HepG2 (cell line): ENCODE data around the gene NOSIP. TPM values are rescaled to one million over a fixed set of nuclear protein-coding genes. Genes with fewer than 3 reads are reported as not detected.
A peak's percentile ranks its signal among the peaks of the same experiment; 100 is the strongest.

Source experiments
- AHR ChIP-seq: IDR thresholded peaks from 2 replicates; pipeline ENCODE4 v1.6.1; 2018; ENCODE audit warnings: missing genetic modification reagents, missing compliant biosample characterization
- CBX1 ChIP-seq: IDR thresholded peaks from one replicate; pipeline ENCODE4 v1.6.1; 2016; ENCODE audit warnings: antibody characterized with exemption, low read depth
- DNMT1 ChIP-seq: sonication (generic); formaldehyde crosslinking; IDR thresholded peaks from 2 replicates; pipeline ENCODE4 v1.5.1; 2020; ENCODE audit warnings: mild to moderate bottlenecking, missing genetic modification reagents
- HOXA9 ChIP-seq: sonication (generic); formaldehyde crosslinking; IDR thresholded peaks from 2 replicates; pipeline ENCODE4 v1.8.1; 2022; ENCODE audit warnings: missing genetic modification reagents, mild to moderate bottlenecking, moderate library complexity, borderline replicate concordance
- KDM5A ChIP-seq: fragments of 200-600 bp; sonication (generic); IDR thresholded peaks from 2 replicates; pipeline ENCODE4 v1.7.0; 2018; ENCODE audit warnings: antibody characterized with exemption, mild to moderate bottlenecking, low read length, borderline replicate concordance
- NONO ChIP-seq, 2 experiments: fragments of 450-650 bp in 1 of 2; sonication (generic) in 1 of 2; formaldehyde crosslinking in 1 of 2; IDR thresholded peaks in 1 of 2; conservative IDR thresholded peaks in 1 of 2; 2 replicates each; pipeline versions ENCODE4 v1.6.1 to v1.8.0; 2017 to 2022; ENCODE audit warnings: mild to moderate bottlenecking in 1 of 2, missing genetic modification reagents in 1 of 2, moderate library complexity in 1 of 2
- ONECUT2 ChIP-seq: sonication (generic); formaldehyde crosslinking; IDR thresholded peaks from 2 replicates; pipeline ENCODE4 v1.4.0; 2020; ENCODE audit warnings: missing genetic modification reagents
- POLR2A ChIP-seq, 2 experiments: IDR thresholded peaks; 2 replicates each; pipeline ENCODE4 v1.6.1; 2011; ENCODE audit warnings: low read depth in 2 of 2, low read length in 2 of 2, mild to moderate bottlenecking in 1 of 2, moderate library complexity in 1 of 2; ENCODE audit not compliant: insufficient read depth in 1 of 2
- ZBTB1 ChIP-seq: sonication (generic); formaldehyde crosslinking; IDR thresholded peaks from 2 replicates; pipeline ENCODE4 v1.4.0; 2020; ENCODE audit warnings: missing genetic modification reagents, borderline replicate concordance
- ZNF143 ChIP-seq: sonication (generic); formaldehyde crosslinking; IDR thresholded peaks from 2 replicates; pipeline ENCODE4 v1.4.0; 2020; ENCODE audit warnings: missing genetic modification reagents
- ZNF484 ChIP-seq: sonication (generic); formaldehyde crosslinking; IDR thresholded peaks from 2 replicates; pipeline ENCODE4 v1.5.1; 2020; ENCODE audit warnings: mild to moderate bottlenecking, low read depth, missing genetic modification reagents, borderline replicate concordance
- ZNF703 ChIP-seq: sonication (generic); formaldehyde crosslinking; IDR thresholded peaks from 2 replicates; pipeline ENCODE4 v1.5.1; 2020; ENCODE audit warnings: missing genetic modification reagents, mild to moderate bottlenecking, moderate library complexity, borderline replicate concordance
- polyA plus RNA-seq, 8 experiments: library from polyadenylated mRNA; depleted of rRNA in 3 of 8; stranded (reverse) in 7 of 8; unstranded in 1 of 8; fragments of >200 nt; fragmentation: Illumina TruSeq in 4 of 8; extraction: Trizol in 4 of 8; gene quantifications; 2 replicates each; pipeline versions ENCODE4 v1.2.1 to v1.2.3, GENCODE V29; 2011 to 2016; ENCODE audit warnings: low read depth in 4 of 8, missing spikeins in 1 of 8, mixed read lengths in 1 of 8; ENCODE audit not compliant: insufficient read depth in 1 of 8
- total RNA-seq, 5 experiments: library from RNA; depleted of rRNA; stranded (reverse); fragments of >200 nt; fragmentation: Illumina TruSeq; extraction: Trizol; gene quantifications; 2 replicates each; pipeline ENCODE4 v1.2.3, GENCODE V29; 2016; ENCODE audit warnings: low read depth in 1 of 5
- TF ChIP-seq, protein P1 (sequence below): sonication (generic); formaldehyde crosslinking; IDR thresholded peaks from 2 replicates; pipeline ENCODE4 v1.4.0; 2020; ENCODE audit warnings: mild to moderate bottlenecking, missing genetic modification reagents, borderline replicate concordance
- TF ChIP-seq, protein P2 (sequence below): sonication (generic); formaldehyde crosslinking; IDR thresholded peaks from 2 replicates; pipeline ENCODE4 v1.4.0; 2020; ENCODE audit warnings: missing genetic modification reagents
- TF ChIP-seq, protein P3 (sequence below): conservative IDR thresholded peaks from 2 replicates; pipeline ENCODE4 v1.6.1; 2018; ENCODE audit warnings: missing genetic modification reagents
- TF ChIP-seq, protein P4 (sequence below): sonication (generic); formaldehyde crosslinking; IDR thresholded peaks from 2 replicates; pipeline ENCODE4 v1.5.0; 2020; ENCODE audit warnings: mild to moderate bottlenecking, missing genetic modification reagents

Gene NOSIP
- total and polyA plus RNA-seq, 2 of the 13 experiments (the other 11 are each of a cell fraction or from before 2014, with no cell fraction given) = 54.3 to 78.0 TPM

DNA sequence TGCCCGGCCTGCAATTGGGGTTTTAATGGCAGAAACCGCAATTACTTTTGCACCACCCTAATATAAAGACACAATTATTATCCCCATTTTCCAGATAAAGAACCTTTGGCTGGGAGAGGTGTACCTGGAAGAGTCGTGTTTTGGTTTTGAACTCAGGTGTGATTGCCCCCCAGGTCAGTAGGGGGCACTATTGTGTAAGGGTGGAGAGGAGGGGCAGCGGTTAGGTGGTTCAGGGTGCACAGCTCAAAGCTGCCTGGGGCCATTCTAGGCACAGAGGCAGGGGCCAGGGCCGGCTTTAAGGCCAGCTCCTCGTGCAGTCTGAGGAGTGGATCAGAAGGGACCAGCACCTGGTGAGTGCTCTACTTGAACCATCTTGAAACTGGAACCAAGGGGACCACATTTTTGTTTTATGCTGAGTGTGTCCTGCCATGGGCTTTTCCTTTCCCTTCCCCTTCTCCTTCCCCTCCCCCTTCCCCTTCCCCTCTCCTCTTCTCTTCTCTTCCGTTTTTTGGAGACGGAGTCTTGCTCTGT, 73.7 kb downstream of the NOSIP start (continued):
- TF ChIP-seq, protein P1, sequence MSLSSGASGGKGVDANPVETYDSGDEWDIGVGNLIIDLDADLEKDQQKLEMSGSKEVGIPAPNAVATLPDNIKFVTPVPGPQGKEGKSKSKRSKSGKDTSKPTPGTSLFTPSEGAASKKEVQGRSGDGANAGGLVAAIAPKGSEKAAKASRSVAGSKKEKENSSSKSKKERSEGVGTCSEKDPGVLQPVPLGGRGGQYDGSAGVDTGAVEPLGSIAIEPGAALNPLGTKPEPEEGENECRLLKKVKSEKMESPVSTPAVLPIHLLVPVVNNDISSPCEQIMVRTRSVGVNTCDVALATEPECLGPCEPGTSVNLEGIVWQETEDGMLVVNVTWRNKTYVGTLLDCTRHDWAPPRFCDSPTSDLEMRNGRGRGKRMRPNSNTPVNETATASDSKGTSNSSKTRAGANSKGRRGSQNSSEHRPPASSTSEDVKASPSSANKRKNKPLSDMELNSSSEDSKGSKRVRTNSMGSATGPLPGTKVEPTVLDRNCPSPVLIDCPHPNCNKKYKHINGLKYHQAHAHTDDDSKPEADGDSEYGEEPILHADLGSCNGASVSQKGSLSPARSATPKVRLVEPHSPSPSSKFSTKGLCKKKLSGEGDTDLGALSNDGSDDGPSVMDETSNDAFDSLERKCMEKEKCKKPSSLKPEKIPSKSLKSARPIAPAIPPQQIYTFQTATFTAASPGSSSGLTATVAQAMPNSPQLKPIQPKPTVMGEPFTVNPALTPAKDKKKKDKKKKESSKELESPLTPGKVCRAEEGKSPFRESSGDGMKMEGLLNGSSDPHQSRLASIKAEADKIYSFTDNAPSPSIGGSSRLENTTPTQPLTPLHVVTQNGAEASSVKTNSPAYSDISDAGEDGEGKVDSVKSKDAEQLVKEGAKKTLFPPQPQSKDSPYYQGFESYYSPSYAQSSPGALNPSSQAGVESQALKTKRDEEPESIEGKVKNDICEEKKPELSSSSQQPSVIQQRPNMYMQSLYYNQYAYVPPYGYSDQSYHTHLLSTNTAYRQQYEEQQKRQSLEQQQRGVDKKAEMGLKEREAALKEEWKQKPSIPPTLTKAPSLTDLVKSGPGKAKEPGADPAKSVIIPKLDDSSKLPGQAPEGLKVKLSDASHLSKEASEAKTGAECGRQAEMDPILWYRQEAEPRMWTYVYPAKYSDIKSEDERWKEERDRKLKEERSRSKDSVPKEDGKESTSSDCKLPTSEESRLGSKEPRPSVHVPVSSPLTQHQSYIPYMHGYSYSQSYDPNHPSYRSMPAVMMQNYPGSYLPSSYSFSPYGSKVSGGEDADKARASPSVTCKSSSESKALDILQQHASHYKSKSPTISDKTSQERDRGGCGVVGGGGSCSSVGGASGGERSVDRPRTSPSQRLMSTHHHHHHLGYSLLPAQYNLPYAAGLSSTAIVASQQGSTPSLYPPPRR = no peak
- TF ChIP-seq, protein P2, sequence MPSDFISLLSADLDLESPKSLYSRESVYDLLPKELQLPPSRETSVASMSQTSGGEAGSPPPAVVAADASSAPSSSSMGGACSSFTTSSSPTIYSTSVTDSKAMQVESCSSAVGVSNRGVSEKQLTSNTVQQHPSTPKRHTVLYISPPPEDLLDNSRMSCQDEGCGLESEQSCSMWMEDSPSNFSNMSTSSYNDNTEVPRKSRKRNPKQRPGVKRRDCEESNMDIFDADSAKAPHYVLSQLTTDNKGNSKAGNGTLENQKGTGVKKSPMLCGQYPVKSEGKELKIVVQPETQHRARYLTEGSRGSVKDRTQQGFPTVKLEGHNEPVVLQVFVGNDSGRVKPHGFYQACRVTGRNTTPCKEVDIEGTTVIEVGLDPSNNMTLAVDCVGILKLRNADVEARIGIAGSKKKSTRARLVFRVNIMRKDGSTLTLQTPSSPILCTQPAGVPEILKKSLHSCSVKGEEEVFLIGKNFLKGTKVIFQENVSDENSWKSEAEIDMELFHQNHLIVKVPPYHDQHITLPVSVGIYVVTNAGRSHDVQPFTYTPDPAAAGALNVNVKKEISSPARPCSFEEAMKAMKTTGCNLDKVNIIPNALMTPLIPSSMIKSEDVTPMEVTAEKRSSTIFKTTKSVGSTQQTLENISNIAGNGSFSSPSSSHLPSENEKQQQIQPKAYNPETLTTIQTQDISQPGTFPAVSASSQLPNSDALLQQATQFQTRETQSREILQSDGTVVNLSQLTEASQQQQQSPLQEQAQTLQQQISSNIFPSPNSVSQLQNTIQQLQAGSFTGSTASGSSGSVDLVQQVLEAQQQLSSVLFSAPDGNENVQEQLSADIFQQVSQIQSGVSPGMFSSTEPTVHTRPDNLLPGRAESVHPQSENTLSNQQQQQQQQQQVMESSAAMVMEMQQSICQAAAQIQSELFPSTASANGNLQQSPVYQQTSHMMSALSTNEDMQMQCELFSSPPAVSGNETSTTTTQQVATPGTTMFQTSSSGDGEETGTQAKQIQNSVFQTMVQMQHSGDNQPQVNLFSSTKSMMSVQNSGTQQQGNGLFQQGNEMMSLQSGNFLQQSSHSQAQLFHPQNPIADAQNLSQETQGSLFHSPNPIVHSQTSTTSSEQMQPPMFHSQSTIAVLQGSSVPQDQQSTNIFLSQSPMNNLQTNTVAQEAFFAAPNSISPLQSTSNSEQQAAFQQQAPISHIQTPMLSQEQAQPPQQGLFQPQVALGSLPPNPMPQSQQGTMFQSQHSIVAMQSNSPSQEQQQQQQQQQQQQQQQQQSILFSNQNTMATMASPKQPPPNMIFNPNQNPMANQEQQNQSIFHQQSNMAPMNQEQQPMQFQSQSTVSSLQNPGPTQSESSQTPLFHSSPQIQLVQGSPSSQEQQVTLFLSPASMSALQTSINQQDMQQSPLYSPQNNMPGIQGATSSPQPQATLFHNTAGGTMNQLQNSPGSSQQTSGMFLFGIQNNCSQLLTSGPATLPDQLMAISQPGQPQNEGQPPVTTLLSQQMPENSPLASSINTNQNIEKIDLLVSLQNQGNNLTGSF (CRISPR knock-in tag) = no peak
- TF ChIP-seq ZNF143 (CRISPR knock-in tag) = no peak
- TF ChIP-seq ZNF703 (CRISPR knock-in tag) = no peak
- TF ChIP-seq, protein P3, sequence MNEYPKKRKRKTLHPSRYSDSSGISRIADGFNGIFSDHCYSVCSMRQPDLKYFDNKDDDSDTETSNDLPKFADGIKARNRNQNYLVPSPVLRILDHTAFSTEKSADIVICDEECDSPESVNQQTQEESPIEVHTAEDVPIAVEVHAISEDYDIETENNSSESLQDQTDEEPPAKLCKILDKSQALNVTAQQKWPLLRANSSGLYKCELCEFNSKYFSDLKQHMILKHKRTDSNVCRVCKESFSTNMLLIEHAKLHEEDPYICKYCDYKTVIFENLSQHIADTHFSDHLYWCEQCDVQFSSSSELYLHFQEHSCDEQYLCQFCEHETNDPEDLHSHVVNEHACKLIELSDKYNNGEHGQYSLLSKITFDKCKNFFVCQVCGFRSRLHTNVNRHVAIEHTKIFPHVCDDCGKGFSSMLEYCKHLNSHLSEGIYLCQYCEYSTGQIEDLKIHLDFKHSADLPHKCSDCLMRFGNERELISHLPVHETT = no peak
- no peak for TF ChIP-seq CBX1
- TF ChIP-seq ONECUT2 = no peak
- TF ChIP-seq, protein P4, sequence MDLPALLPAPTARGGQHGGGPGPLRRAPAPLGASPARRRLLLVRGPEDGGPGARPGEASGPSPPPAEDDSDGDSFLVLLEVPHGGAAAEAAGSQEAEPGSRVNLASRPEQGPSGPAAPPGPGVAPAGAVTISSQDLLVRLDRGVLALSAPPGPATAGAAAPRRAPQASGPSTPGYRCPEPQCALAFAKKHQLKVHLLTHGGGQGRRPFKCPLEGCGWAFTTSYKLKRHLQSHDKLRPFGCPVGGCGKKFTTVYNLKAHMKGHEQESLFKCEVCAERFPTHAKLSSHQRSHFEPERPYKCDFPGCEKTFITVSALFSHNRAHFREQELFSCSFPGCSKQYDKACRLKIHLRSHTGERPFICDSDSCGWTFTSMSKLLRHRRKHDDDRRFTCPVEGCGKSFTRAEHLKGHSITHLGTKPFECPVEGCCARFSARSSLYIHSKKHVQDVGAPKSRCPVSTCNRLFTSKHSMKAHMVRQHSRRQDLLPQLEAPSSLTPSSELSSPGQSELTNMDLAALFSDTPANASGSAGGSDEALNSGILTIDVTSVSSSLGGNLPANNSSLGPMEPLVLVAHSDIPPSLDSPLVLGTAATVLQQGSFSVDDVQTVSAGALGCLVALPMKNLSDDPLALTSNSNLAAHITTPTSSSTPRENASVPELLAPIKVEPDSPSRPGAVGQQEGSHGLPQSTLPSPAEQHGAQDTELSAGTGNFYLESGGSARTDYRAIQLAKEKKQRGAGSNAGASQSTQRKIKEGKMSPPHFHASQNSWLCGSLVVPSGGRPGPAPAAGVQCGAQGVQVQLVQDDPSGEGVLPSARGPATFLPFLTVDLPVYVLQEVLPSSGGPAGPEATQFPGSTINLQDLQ (CRISPR knock-in tag) = no peak
- no peak for TF ChIP-seq POLR2A (IDR thresholded peaks at IDR 0.05; ENCODE audit: insufficient read depth in 1 of 2, low read depth in 2 of 2, low read length in 2 of 2)
- no peak for TF ChIP-seq ZNF484 (CRISPR knock-in tag)
- TF ChIP-seq AHR (CRISPR knock-in tag) = 0 out of 2 replicates have a peak, but pooled peaks have one; percentile 49
- TF ChIP-seq HOXA9 (CRISPR knock-in tag) = no peak
- TF ChIP-seq KDM5A = no peak
- TF ChIP-seq ZBTB1 (CRISPR knock-in tag) = no peak
- no peak for TF ChIP-seq NONO (IDR thresholded peaks at IDR 0.05)
- TF ChIP-seq NONO (CRISPR knock-in tag; conservative IDR thresholded peaks at IDR 0.05) = no peak
- TF ChIP-seq DNMT1 (CRISPR knock-in tag) = no peak
